ENCODE data around the gene TACR2.

DNA sequence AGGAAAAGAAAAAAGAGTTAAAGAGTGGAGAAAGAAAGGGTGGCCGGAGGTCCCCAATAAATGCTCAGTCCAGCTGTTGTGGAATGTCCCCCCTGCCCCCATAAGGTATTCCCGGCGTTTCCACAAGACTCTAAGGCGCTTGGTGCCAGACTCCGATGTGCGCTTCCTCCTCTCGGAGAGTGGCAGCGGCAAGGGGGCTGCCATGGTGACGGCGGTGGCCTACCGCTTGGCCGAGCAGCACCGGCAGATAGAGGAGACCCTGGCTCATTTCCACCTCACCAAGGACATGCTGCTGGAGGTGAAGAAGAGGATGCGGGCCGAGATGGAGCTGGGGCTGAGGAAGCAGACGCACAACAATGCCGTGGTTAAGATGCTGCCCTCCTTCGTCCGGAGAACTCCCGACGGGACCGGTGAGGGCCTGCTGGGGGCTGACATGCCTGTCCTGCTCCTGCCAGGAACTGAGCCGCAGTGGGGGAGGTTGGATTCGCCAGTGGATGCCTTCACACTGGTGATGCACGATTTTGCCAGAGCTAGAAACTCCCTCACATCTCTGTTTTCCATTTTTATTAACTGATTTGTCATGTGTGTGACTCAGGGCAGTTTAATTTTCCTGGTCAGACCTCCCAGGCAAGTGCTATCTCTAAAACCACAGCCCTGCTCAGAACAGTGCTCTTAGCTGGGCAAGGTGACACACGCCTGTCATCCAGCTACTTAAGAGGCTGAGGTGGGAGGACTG lies 34.2 kb downstream of the TACR2 start:
- TF ChIP-seq, protein P1, sequence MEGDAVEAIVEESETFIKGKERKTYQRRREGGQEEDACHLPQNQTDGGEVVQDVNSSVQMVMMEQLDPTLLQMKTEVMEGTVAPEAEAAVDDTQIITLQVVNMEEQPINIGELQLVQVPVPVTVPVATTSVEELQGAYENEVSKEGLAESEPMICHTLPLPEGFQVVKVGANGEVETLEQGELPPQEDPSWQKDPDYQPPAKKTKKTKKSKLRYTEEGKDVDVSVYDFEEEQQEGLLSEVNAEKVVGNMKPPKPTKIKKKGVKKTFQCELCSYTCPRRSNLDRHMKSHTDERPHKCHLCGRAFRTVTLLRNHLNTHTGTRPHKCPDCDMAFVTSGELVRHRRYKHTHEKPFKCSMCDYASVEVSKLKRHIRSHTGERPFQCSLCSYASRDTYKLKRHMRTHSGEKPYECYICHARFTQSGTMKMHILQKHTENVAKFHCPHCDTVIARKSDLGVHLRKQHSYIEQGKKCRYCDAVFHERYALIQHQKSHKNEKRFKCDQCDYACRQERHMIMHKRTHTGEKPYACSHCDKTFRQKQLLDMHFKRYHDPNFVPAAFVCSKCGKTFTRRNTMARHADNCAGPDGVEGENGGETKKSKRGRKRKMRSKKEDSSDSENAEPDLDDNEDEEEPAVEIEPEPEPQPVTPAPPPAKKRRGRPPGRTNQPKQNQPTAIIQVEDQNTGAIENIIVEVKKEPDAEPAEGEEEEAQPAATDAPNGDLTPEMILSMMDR (IDR thresholded peaks at IDR 0.05) = no peak
- no peak for TF ChIP-seq POLR2A (IDR thresholded peaks at IDR 0.05)

All from vagina (tissue), 2 donors.